ENCODE measurements around the gene TECPR1.
"Not testable (repeated sequence)": the region's sequence is repeated elsewhere in the genome, so short reads cannot be mapped to it uniquely, and the experiment has no call there.

TECPR1 gene

DNA sequence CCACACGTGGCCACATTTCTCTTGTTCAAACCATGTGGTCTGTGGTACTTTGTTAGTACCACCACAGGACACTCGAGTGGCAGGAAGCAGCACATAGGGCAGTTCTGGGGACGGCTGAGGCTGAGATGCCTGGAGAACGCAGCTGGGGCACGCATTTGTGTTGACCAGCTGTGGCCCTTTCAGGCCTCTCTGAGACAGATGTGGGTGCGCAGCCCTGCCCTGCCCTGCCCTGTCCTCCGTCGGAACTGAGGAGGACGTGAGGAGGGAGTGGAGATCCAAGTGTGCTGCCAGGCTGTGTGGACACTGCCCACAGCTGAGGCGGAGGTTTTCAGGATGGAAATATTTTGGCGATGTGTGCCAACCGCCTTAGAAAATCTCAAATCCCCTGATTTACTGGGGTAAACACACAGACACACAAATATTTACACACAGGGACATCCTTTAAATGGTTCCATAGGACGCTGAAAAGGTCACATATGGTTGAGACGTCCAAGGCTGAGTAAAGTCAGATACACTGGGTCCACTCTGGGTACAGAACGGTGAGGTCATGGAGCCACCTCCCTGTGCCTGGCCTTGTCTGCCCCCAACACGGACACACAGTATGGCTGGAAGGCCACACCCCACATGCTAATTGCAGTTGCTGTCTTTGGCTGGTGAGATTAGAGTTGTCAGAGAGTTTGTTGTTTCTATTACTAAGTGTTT is 26.0 kb downstream of the TECPR1 start:
- no peak for DNase-seq

DNA sequence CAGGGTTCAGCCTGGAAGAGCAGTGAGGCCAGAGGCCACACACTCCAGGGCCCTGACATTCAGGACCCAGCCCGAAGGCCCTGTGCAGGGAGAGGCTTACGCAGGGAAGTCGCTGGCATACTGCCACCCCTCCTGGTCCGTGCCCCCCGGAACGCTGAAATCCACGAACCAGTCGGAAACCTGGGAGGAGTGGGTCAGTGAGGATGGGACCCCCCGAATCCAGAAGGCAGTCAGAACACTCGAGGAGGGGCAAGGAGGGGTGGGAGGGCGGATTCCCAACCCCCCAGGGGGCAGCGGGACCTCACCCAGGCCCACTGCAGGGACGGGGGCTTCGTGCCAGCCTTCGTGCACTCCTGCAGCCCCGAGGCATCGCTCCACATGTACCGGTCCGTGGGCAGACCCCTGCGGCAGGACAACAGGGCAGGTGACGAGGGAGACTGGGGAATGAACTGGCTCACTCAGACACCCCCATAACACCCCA is 27.3 kb downstream of the TECPR1 start:
- no peak for DNase-seq

DNA sequence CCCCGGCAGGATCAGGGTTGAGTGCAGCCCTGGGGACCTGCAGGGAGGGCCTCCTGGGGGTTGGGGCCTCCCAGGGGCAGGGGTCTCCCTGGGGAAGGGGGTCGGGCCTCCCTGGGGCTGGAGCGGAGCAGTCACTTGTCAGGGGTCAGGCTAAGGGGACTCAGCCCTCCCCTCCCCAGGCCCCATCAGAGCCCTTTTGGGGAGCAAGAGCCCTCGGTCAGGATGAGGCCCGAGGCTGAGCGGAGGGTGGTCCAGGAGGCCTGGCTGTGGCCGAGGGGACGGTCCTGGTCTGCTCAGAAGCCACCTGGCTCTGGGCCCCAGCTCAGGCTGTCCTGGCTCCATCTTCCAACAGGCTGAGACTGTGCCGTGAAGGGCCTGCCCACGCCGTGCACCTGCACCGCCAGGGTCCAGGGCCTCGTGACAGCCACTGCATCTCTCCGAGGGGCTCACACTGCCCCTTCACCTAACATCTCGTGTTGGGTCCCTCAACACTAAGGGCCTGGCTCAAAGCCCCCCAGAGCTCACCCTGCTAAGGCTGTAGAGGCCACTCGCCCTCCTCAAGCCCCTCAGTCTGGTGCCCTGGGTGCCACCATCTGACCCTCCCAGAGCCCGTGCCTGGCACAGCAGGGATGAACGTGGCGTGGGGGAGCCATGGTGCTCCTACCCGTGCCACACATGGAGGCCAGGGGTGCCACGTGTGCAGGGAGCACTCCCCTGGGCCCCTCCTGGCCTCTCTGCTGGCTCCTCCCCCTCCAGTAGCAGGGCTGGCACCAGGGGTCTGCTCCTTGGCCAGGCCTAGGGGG is 27.9 kb downstream of the TECPR1 start:
- no peak for DNase-seq

DNA sequence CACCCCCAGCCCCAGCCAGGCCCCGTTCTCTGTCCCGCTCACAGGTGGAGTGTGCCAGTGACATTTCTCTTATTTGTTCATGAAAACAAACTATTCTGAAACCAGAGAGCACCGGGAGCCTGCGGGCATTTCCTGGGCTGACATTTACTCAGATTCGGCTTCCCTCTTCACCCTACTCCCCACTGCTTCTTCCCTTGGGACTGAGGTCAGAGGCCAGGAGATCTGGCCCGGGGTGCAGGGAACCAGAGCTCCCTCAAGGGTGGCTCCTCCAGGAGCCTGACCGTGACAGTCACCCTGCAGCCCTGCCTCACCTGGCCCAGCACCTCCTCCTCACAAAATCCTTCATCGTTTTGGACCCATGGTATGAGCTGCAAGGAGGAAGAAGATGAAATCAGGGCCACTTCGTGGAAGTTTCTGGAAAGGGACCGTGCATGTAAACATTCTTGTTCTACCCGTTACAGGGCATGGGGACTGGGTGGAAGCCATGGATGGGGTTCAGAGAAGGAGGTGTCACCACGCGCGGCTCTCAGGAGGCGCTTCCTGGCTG is 28.6 kb downstream of the TECPR1 start:
- no peak for DNase-seq

DNA sequence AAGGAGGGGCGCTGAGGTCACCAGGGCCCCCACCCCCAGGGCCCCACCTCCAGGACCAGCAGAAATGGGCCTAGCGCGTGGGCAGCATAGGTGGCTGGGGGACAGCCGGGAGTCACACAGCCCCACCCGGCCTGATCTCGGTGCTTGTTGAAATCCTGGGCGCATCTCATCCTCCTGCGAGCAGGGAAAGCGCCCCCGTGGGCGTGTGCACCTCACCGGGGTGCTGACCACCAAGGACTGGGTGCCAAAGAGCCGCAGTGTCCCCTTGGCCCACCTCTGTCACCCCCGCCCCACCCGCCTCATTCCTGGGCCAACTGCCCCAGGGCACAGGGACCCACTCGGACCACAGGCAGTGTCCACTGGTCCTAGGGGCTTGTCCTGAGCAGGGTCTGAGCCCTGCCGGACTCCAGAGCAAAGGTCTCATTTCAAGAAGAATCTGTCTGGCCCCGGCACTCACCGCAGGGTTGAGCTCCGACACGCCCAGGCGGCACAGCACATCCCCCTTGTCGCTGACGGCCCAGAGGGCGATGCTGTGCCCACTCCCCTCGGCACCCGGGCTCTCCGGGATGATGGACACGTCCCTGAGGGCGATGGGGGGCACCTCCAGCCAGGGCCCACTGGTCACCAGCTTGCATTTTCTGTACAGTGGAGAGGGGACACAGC is 29.4 kb downstream of the TECPR1 start:
- no peak for DNase-seq

DNA sequence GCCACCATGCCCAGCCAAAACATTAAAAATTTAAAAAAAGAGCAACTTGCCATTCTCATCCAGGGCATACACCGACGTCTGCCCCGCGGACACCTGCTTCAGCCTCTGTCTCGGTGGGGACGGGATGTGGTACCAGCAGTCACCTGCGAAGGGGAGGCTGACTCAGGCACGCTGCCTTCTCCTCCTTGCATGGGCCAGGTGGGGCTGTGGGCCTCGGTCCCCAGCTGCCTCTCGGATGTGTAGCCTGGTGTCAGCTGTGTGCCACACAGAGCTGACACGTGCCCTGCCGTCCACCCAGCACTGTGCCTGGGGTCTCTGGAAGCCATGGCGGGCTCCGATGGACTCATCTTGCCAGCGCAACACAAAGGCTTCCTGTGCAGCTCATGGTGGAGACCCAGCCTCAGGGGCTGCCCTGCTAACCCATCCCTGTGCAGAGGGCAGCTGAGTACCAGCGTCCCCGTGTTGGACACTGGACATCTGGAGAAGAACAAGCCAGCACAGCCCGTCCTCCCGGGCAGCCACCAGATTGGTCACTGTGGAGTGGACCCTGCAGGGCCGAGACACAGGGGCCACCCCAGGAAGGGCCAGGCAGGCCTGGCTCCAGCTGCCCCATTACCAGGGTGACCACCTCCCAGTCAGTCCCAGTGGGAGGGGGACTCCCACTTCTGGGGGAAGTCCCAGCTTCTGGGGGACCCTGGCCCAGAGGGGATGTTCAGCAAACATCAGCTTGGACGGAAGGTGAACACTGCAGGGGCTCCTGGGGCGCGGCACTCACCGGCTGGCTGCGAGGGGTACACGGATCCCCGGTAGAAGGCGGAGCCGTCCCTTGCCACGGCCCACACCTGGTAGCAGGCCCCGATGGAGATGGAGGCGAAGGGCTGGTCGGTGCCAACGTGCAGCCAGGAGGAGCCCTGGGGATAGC is 30.2 kb downstream of the TECPR1 start:
- no peak for DNase-seq

DNA sequence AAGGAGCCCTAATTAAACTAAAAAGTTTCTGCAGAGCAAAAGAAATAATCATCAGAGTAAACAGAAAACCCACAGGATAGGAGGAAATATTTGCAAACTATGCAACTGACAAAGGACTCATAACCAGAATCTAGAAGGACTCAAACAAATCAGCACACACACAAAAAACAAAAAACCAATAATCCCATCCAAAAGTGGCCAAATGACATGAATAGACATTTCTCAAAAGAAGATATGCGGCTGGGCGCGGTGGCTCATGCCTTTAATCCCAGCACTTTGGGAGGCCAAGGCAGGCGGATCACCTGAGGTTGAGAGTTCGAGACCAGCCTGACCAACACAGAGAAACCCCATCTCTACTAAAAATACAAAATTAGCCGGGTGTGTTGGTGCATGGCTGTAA is 32.6 kb downstream of the TECPR1 start:
- not testable (repeated sequence) for DNase-seq

DNA sequence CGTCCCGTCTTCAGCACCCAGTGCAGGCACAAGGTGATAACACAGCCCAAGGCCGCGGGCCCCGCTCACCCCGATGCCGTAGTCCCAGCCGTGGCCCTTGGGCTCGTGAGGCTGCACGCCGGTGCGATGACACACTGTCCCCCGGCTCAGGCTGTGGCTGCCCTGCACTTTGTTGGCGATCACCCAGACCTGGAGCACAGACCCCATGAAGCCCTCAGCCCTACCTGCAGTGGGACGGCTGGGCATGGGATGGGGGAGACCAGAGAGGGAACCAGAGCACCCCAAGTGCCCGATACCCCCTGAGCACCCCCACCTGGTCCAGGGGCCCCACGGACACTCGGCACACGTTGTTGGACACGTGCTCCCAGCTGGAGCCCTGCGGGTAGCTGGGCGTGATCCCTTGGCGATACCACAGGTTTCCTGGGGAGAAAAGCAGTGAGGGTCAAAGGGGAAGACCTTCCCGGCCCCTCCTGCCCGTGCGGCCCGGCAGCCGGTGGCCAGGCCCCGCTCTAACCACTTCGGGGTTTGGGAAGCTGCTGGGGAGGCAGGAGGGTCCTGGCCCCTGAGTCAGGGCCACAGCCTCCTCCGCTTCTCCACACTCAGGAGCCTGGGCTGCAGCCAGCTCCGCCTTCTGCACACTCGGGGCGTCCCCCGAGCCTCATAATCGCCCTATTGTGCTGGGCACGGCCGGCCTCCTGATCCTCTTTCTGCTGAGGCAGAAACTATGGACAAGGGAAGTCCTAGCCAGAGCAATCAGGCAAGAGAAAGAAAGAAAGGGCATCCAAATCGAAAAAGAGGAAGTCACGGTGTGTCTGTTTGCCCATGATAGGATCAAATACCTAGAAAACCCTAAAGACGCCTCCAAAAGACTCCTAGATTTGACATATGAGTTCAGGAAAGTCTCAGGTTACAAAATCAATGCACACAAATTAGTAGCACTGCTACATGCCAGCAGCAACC is 34.1 kb downstream of the TECPR1 start:
- DNase-seq, result no peak

DNA sequence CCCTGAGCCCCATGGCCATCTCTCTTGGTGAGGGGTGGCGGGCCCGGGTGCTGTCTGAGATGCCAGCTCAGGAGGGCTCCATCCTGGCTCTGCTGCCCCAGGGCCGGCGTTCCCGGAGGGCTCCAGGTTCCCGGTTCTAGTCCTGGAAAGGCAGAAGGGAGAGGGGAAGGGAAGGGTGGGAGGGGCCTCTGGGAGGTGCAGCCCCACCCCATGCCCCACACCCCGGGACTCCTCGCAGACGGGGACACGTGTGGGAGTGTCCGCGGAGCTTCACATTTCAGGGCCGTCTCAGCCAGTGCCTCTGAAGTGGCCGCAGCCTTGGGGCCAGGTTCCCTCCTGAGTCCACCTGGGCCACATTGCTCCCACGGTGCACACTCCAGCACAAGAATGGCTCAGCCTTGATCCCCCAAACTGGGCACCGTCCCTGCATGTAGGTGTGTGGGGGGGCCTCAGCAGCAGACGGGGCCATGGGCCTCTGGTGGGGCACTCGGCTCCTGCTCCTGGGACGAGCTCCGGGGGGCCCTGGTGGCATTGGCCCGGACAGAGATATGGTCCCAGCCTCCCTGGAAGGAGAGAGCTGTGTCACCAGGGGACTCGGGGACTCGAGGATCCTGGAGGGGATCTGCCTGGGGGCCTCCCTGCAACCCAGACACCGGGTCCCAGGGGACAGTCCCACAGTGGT is 35.0 kb downstream of the TECPR1 start:
- no peak for DNase-seq

DNA sequence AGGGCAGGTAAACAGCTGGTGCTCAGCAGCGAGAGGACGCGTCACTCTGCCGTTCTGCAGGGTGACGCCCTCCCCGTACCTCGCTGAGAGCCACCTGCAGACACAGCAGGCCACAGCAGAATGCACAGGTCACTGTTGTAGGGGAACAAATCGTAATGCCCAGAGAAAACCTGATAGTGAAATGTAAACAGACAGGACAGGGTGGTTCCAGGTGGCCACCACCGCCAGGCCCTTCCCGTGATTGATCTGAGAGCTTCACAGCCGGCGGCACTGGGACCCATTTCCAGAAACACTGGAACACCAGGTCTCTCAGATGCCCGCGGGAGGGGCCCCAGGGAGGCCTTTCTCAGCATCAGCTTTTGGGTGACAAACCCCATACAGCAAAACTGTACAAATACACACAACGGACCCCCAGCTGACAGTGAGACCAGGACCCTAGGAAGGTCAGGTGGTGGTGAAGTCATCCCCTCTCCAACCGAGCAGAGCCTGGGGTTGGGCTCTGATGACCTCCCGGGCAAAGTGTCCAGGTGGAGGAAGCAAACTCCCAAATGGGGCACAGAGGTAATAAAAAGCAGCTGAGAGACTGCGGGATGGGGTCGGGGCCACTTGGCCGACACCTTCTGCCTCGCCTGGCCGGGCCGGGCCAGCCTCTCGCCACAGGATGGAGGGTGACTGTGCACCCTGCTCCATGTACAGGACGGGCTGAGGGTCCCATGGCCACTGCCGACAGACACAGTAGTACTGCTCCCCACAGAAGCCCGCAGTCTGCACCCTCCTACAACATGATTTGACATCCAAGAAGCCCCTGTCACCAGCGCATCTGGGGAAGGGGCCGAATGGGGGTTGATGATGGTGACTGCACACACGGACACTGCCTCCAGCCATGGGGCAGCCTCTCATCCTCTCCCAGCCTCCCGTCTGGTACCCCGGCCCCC is 36.2 kb downstream of the TECPR1 start:
- DNase-seq, result no peak

DNA sequence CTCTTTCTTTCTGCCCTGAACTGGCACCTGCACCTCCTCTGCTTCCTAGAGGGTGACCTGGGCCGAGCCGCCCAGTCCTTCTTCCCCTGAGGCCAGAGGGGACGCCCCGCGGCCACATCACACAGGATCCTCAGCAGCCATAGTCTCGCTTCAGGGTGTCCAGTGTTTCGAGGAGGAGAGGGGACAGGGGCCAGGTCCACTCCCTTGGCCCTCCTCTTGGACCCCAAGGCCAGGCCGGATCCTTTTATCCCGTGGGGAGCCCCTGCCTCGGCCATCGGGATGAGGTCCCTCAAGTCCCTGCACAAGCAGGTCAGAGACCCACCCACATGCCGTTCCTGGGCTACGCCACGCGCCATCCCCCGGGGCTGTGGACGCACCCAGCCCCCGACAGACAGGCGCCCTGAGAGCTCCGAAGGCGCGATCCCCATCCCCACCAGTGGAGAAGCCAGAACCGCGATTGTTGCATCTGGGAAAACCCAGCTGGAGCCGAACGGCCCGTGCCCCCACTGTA is 37.2 kb downstream of the TECPR1 start:
- DNase-seq, result no peak

DNA sequence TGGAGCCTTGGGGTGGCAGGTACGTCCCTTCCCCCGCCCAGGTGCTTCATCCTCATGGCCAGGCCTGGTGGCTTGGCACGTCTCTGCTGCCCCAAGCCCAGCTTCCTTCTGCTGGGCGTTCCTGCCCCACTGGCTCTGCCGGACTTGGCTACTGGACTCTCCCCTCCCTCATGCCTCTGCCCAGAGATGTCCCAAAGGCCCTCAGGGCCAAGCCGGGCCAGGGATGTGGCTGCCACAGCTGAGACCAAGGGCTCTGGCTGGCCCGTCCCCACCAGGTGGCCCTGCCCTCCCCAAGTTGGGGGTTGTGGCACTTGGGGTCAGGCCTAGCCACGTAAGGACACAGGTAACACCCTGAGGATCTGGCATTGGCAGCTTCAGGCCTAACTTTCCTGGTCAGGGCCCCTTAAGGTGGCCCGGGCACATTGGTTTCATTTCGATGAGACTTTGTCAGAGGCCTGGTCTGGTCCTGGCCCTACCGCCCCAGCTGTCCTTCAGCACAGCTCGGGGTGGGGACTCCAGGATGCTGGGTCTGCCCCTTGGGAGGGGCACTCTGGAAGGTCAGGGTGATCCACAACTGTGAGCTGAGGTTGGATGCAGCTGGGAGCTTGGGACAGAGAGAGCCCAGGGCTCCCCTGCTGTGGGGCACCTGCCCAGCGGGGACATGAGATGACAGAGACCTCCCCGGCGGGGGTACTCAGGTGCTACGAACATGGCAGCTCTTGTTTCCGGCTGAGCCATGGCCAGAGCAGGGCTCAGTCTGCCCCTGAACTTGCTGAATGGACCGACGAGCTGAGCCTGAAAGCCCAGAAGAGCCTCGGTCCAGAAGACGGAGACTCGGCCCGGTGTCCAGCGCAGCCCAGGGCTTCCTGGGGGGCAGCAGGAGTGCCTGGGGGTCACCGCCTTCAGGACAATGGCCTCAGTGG is 37.9 kb downstream of the TECPR1 start:
- DNase-seq, result no peak

DNA sequence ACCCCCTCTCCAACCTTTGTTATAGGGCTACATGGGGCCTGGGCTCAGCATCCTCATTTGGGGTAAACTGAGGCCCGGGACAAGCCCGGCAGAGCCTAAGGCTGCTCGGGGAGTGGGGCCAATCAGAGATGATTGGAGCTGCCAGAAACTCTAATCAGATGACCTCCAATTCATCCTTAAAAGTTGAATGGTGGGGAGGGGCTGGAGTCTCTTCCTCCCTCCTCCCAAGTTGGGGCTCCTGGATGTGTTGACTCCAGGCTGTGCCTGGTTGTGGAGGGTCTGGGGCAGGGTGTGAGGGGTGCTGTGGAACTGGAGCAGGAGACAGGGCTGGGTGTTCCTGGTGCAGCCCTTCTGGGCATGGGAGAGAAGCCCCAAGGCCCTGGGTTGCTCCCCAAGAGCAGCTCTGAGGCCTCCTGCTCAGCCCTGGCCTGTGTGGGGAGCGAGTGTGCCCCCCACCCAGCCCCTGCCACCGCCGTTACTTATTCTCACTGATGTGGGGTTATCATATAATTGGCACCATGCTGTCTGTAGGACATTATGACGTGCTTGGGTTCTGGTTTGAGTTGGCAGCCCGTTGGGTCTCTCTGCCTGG is 38.6 kb downstream of the TECPR1 start:
- no peak for DNase-seq

DNA sequence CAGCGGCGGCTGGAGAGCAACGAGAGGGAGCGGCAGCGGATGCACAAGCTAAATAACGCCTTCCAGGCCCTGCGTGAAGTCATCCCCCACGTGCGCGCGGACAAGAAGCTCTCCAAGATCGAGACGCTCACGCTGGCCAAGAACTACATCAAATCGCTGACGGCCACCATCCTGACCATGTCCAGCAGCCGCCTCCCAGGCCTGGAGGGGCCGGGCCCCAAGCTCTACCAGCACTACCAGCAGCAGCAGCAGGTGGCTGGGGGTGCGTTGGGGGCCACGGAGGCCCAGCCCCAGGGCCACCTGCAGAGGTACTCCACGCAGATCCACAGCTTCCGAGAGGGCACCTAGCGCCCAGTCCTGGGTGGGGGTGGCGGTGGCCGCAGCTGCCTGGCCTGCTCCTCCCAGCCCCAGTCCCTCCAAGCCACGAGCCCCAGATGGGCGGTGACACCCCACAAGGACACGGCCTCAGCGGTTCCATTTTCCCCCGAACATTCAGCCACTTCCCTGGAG is 39.4 kb downstream of the TECPR1 start:
- no peak for DNase-seq

DNA sequence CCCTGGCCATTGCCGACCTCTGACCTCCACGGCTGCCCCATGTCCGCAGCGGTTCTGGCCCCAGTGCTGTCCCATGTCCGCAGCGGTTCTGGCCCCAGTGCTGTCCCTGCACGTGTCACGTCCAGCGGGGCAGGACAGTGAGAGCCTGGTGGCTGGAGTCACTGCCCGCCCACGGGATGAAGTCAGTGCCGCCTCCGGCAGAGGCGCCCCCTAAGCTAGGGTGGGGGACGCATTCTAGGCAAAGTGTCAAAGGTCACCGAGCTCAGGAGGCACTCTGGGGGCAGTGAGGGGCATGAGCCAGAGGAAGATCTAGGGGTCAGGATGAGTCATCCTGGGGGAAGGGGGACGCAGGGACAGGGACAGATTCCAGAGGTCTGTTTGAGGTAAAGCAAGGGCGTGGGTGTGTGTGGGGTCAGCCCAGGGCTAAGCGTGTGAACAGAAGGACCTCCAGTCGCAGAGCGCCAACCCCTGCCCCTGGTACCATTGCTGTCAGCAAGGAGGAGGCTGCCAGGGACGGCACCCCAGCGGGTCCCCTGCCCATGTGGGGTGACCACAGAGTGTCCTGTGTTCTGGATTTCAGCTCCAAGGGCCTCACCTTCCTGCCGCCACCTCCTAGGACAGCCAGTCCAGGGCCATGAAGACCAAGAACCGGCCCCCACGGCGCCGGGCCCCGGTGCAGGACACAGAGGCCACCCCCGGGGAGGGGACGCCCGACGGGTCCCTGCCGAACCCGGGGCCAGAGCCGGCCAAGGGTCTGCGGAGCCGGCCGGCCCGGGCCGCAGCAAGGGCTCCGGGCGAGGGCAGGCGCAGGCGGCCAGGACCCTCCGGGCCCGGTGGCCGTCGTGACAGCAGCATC is 40.1 kb downstream of the TECPR1 start:
- no peak for DNase-seq

DNA sequence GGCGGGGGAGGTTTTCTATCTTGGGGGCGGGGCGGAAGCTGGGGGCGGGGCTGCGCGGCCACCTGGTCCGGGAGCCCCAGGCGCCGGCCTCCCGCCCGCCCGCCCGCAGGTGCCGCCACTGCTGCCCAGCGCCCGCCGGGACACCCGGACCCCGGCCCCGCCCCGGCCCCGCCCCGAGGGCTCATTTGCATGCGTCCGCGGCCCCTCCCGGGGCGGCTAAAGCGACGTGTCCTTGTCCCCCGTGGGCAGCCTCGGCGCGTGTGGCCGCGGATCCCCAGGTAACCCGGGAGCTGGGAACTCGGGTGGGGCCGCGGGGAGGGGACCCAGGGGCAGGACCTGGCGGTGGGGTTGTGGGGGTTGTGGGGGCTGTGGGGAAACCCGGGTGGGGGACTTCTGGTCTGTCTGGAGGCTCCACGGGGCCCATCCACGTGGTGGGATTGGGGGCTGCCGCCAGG is 40.8 kb downstream of the TECPR1 start, which contains the start of gene BHLHA15:
Gene BHLHA15 (plus strand): TSS at position 219 of the 455 bp plus-strand sequence. CDS start 871 bp downstream, outside the sequence.
- no peak for DNase-seq

Measured in activated gamma-delta T cell treated with Interleukin-2 at 50 U/mL for 16 hours (primary cell).